NCI-H1436 treated with DMSO at 0.1 percent for 48 hours (cell line): ENCODE measurements around the gene PRKAA2.
"Not testable (repeated sequence)": the region's sequence is repeated elsewhere in the genome, so short reads cannot be mapped to it uniquely, and the experiment has no call there.

Experiments used
- DNase-seq: peaks from one replicate; lab custom pipeline; 2025; lab: John Stamatoyannopoulos, UW

The PRKAA2 gene

GRCh38 chr1:56644919-56645676 lies at the start of gene PRKAA2:
TSS of gene PRKAA2 (plus strand) at chr1:56645314. CDS start at chr1:56645388, 74 bp downstream.
- DNase-seq: no peak

- not testable (repeated sequence) for DNase-seq
Measured at GRCh38 chr1:56595397-56596191, 49.5 kb upstream of the PRKAA2 start.

- DNase-seq: not testable (repeated sequence)
Measured at GRCh38 chr1:56610097-56610496, 35.0 kb upstream of the PRKAA2 start.

- DNase-seq: not testable (repeated sequence)
Measured at GRCh38 chr1:56610770-56611169, 34.3 kb upstream of the PRKAA2 start.

GRCh38 chr1:56617141-56617540 lies 28.0 kb upstream of the PRKAA2 start:
- DNase-seq: no peak

- DNase-seq: no peak
Measured at GRCh38 chr1:56625819-56626440, 19.2 kb upstream of the PRKAA2 start.

GRCh38 chr1:56626546-56626945 lies 18.6 kb upstream of the PRKAA2 start:
- DNase-seq: no peak

- no peak for DNase-seq
Measured at GRCh38 chr1:56627019-56627635, 18.0 kb upstream of the PRKAA2 start.

- no peak for DNase-seq
Measured at GRCh38 chr1:56627636-56628039, 17.5 kb upstream of the PRKAA2 start.

GRCh38 chr1:56630786-56631185 lies 14.3 kb upstream of the PRKAA2 start:
- DNase-seq: no peak

GRCh38 chr1:56631901-56632300 lies 13.2 kb upstream of the PRKAA2 start:
- DNase-seq: no peak

GRCh38 chr1:56634981-56635380 lies 10.1 kb upstream of the PRKAA2 start:
- no peak for DNase-seq

GRCh38 chr1:56638248-56638647 lies 6.9 kb upstream of the PRKAA2 start:
- no peak for DNase-seq

- no peak for DNase-seq
Measured at GRCh38 chr1:56639211-56639610, 5.9 kb upstream of the PRKAA2 start.

GRCh38 chr1:56643661-56644060 lies 1.5 kb upstream of the PRKAA2 start:
- DNase-seq: no peak

GRCh38 chr1:56644064-56644918 lies 823 bp upstream of the PRKAA2 start:
- DNase-seq: no peak

GRCh38 chr1:56645677-56646305 lies 677 bp downstream of the PRKAA2 start:
- no peak for DNase-seq

GRCh38 chr1:56646611-56647010 lies 1.5 kb downstream of the PRKAA2 start:
- no peak for DNase-seq

GRCh38 chr1:56647106-56647505 lies 2.0 kb downstream of the PRKAA2 start:
- DNase-seq: no peak

GRCh38 chr1:56648546-56648945 lies 3.4 kb downstream of the PRKAA2 start:
- DNase-seq: no peak
